Subcutaneous abdominal adipose tissue (tissue), 5 donors: ENCODE measurements around the gene PTPRM.

Experiments
- H3K27ac ChIP-seq: one replicate; pipeline ENCODE4 v1.7.0; 2013; ENCODE audit warnings: low read depth, mild to moderate bottlenecking, inconsistent platforms, low read length, moderate library complexity
- H3K27me3 ChIP-seq, 5 donors: one replicate each; pipeline ENCODE4 v1.7.0; 2013; ENCODE audit warnings: low read length in 5 of 5, inconsistent platforms in 1 of 5; ENCODE audit not compliant: control insufficient read depth in 5 of 5, insufficient read depth in 4 of 5
- H3K36me3 ChIP-seq, 5 donors: one replicate each; pipeline ENCODE4 v1.7.0; 2013; ENCODE audit warnings: low read length in 5 of 5; ENCODE audit not compliant: control insufficient read depth in 5 of 5, insufficient read depth in 5 of 5
- H3K4me1 ChIP-seq, 5 donors: one replicate each; pipeline ENCODE4 v1.7.0; 2013; ENCODE audit warnings: low read length in 5 of 5, mild to moderate bottlenecking in 3 of 5, moderate library complexity in 1 of 5; ENCODE audit not compliant: control insufficient read depth in 5 of 5, insufficient read depth in 5 of 5
- H3K4me3 ChIP-seq, 5 donors: one replicate each; pipeline ENCODE4 v1.7.0; 2013; ENCODE audit warnings: low read length in 5 of 5, low read depth in 1 of 5
- H3K9ac ChIP-seq, 5 donors: one replicate each; pipeline ENCODE4 v1.7.0; 2013; ENCODE audit warnings: low read length in 5 of 5, mild to moderate bottlenecking in 4 of 5, moderate library complexity in 3 of 5
- H3K9me3 ChIP-seq, 5 donors: one replicate each; pipeline ENCODE4 v1.7.0; 2013; ENCODE audit warnings: low read length in 5 of 5; ENCODE audit not compliant: control insufficient read depth in 5 of 5
- donor health status: healthy.
- donor health status: healthy.
- donor health status: healthy.
- donor health status: healthy.
- donor health status: healthy.

The PTPRM gene

DNA sequence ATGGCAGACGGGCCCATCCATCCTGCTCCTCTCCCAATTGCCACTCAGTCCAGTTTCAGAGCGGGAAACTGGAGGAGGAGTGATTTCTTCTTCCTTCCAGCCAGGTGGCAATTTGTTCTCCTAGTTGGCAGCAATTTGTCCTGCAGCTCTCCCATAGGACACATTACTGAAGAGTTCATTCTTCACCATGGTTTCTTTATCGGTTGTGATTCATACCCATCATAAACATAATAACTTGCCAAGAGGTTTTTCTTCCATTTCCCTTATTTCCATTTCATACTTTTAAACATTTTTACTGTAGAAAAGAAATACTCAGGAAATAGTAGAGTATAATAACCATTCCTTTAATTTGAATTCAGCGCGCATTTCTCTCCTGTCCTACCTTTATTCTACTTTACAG, 664.2 kb downstream of the PTPRM start:
- Histone ChIP-seq H3K27me3 (no peaks in the 10 kb centered on the region), H3K9ac (no peak overlapping the region), H3K4me1 (peaks cover 0 to 6% (median 5%) of the 10 kb centered on the region in 5 donors), H3K4me3 (no peak overlapping the region), H3K27ac (no peak overlapping the region), H3K9me3 (peaks cover 0 to 7% (median 4%) of the 10 kb centered on the region in 5 donors), H3K36me3 (peaks cover 0 to 5% (median 0%) of the 10 kb centered on the region in 5 donors)

DNA sequence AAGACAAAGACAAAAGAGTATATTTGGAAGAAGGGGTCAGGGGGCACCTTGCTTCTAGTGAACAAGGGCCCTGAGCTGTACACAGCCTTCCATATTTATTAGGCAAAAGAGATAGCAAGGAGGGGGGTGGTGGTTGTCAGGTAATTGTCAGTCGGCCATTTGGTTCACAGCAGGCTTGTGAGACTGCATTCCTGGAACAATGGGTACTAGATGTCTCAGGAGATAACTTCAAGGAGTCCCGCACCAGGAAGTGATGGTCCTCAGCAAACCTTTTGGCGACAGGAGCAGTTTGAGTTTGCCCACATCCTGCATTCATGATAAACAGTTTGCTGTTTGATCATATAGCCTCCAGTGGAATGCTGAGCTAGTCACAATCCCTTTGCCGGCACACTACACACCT, 665.7 kb downstream of the PTPRM start:
- Histone ChIP-seq H3K9ac (no peak overlapping the region), H3K4me1 (peaks cover 0 to 6% (median 5%) of the 10 kb centered on the region in 5 donors), H3K36me3 (peaks cover 0 to 5% (median 0%) of the 10 kb centered on the region in 5 donors), H3K9me3 (peaks cover 0 to 4% (median 0%) of the 10 kb centered on the region in 5 donors), H3K4me3 (no peak overlapping the region), H3K27ac (no peak overlapping the region), H3K27me3 (no peaks in the 10 kb centered on the region)

GRCh38 chr18:8235894-8236293, 668.8 kb downstream of the PTPRM start:
- peaks cover 0 to 4% (median 0%) of the 10 kb centered on the region in 5 donors for H3K9me3 ChIP-seq
- H3K4me3 ChIP-seq = no peak overlapping the region
- peaks cover 0 to 5% (median 0%) of the 10 kb centered on the region in 5 donors for H3K36me3 ChIP-seq
- peaks cover 0 to 5% (median 4%) of the 10 kb centered on the region in 5 donors for H3K4me1 ChIP-seq
- H3K27me3 ChIP-seq = no peaks in the 10 kb centered on the region
- no peak overlapping the region for H3K27ac ChIP-seq
- no peak overlapping the region for H3K9ac ChIP-seq

DNA sequence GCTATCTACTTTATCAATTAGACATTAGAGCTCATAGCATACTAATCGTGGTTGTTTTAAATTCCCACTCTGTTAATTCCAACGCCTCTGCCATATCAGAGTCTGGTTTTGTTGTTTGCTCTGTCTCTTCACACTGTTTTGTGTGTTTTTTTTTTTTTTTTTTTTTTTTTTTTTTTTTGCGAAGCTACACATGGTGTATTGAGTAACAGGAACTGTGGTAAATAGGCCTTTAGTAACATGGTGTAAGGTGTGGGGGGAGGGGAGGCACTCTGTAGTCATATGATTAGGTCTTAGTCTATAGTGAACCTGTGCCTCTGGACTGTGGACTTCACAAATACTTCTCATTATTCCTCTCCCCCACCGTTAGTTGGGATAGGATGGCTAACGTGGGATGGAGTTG, 671.4 kb downstream of the PTPRM start:
- Histone ChIP-seq H3K4me3 (no peak overlapping the region), H3K4me1 (no peaks in the 10 kb centered on the region), H3K9me3 (peaks cover 0 to 9% (median 0%) of the 10 kb centered on the region in 5 donors), H3K27ac (no peak overlapping the region), H3K36me3 (peaks cover 0 to 8% (median 0%) of the 10 kb centered on the region in 5 donors), H3K27me3 (no peaks in the 10 kb centered on the region), H3K9ac (no peak overlapping the region)

DNA sequence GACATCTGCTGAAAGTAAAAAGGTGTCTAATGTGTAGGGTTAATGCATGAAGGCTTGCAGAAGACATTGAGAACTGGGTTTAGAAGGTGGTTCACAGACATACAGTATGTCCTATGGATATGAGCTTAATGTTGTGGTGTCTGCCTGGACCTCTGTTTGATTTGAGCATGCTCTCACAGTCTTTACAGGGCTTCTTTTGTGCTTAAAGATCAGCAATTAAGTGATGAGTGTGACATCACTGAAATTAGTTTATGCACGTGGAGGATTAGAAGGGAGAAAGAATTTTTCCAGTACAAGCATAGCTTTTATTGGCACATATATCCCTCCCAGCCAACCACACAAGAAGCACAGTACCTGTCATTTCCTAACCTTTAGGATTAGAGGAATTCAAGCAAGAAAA, 674.6 kb downstream of the PTPRM start:
- H3K27ac ChIP-seq = no peak overlapping the region
- H3K9me3 ChIP-seq = peaks cover 0 to 6% (median 0%) of the 10 kb centered on the region in 5 donors
- H3K9ac ChIP-seq = no peak overlapping the region
- peaks cover 4 to 13% (median 8%) of the 10 kb centered on the region in 5 donors for H3K36me3 ChIP-seq
- H3K27me3 ChIP-seq = no peaks in the 10 kb centered on the region
- H3K4me3 ChIP-seq = no peak overlapping the region
- no peaks in the 10 kb centered on the region for H3K4me1 ChIP-seq

GRCh38 chr18:8242151-8242696, 675.1 kb downstream of the PTPRM start:
- Histone ChIP-seq H3K9me3 (peaks cover 0 to 6% (median 0%) of the 10 kb centered on the region in 5 donors), H3K9ac (no peak overlapping the region), H3K36me3 (peaks cover 4 to 13% (median 8%) of the 10 kb centered on the region in 5 donors), H3K4me3 (no peak overlapping the region), H3K27me3 (no peaks in the 10 kb centered on the region), H3K4me1 (no peaks in the 10 kb centered on the region), H3K27ac (no peak overlapping the region)

- peaks cover 0 to 8% (median 0%) of the 10 kb centered on the region in 5 donors for H3K4me1 ChIP-seq
- no peaks in the 10 kb centered on the region for H3K27me3 ChIP-seq
- peaks cover 4 to 13% (median 12%) of the 10 kb centered on the region in 5 donors for H3K36me3 ChIP-seq
- no peak overlapping the region for H3K27ac ChIP-seq
- H3K4me3 ChIP-seq = no peak overlapping the region
- H3K9ac ChIP-seq = no peak overlapping the region
- peaks cover 0 to 6% (median 0%) of the 10 kb centered on the region in 5 donors for H3K9me3 ChIP-seq
Observed at GRCh38 chr18:8247700-8248099, 680.6 kb downstream of the PTPRM start.

- no peak overlapping the region for H3K9ac ChIP-seq
Observed at GRCh38 chr18:8248576-8248975, 681.5 kb downstream of the PTPRM start.

GRCh38 chr18:8249811-8250210, 682.7 kb downstream of the PTPRM start:
- Histone ChIP-seq H3K4me3 (no peak overlapping the region), H3K36me3 (peaks cover 2 to 18% (median 15%) of the 10 kb centered on the region in 5 donors), H3K9ac (no peak overlapping the region), H3K9me3 (no peaks in the 10 kb centered on the region), H3K27me3 (no peaks in the 10 kb centered on the region), H3K27ac (no peak overlapping the region), H3K4me1 (peaks cover 0 to 14% (median 5%) of the 10 kb centered on the region in 5 donors)

More at GRCh38 chr18:8248576-8248975, 681.5 kb downstream of the PTPRM start:
- Histone ChIP-seq H3K27me3 (no peaks in the 10 kb centered on the region), H3K27ac (no peak overlapping the region), H3K4me1 (peaks cover 0 to 10% (median 0%) of the 10 kb centered on the region in 5 donors), H3K4me3 (no peak overlapping the region), H3K36me3 (peaks cover 2 to 19% (median 17%) of the 10 kb centered on the region in 5 donors), H3K9me3 (peaks cover 0 to under 1% (median 0%) of the 10 kb centered on the region in 5 donors)

DNA sequence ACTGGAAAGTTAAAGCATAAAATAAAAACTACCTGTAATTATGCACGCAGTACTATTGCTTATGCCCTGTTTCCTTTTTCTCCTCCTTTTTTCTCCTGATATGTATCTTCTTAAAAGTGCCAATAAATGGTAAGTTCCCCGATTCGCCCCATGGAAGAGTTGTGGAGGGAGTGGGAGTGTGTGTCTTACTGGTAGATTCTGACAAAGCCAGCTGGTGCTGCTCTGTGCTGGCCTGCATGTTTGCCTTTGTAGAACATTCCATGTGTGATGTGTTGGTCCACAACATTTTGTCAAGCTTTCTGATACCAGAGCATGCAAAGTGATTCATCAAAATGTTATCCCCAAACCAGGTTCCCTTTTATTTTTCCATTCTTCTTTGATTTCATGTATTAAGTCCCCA, 685.3 kb downstream of the PTPRM start:
- Histone ChIP-seq H3K27ac (no peak overlapping the region), H3K4me1 (peaks cover 0 to 14% (median 8%) of the 10 kb centered on the region in 5 donors), H3K36me3 (peaks cover 0 to 10% (median 10%) of the 10 kb centered on the region in 5 donors), H3K9me3 (no peaks in the 10 kb centered on the region), H3K9ac (no peak overlapping the region), H3K27me3 (no peaks in the 10 kb centered on the region), H3K4me3 (no peak overlapping the region)
